ENCODE data around the gene MCRIP2. TPM values are rescaled to one million over a fixed set of nuclear protein-coding genes. Genes with fewer than 3 reads are reported as not detected.

MCRIP2 gene
- total RNA-seq, 1 donor from 2014 or later, result 20.9 TPM

GRCh38 chr16:621526-622105 lies 20.0 kb upstream of the MCRIP2 start:
- Mint-ChIP-seq H3K4me3 (ENCODE audit: unreplicated experiment) (no peak overlapping the region), H3K27ac (ENCODE audit: unreplicated experiment) (peak overlapping the region; percentile 34), H3K4me1 (ENCODE audit: low read depth, unreplicated experiment) (peaks cover 1% of the 10 kb centered on the region), H3K9me3 (ENCODE audit: unreplicated experiment) (no peaks in the 10 kb centered on the region), H3K27me3 (ENCODE audit: low read depth, unreplicated experiment) (no peaks in the 10 kb centered on the region), H3K36me3 (ENCODE audit: low read depth, unreplicated experiment) (peaks cover 3% of the 10 kb centered on the region)
- peaks cover 27% of the 10 kb centered on the region for H4K20me1 ChIP-seq (ENCODE audit: insufficient read depth, low read length)
- H2AFZ ChIP-seq (ENCODE audit: low read depth, low read length), result no peak overlapping the region
- peaks cover 2% of the 10 kb centered on the region for H3K79me2 ChIP-seq (ENCODE audit: insufficient read depth, low read length)
- DNase-seq (ENCODE audit: low read depth), result no peak
- H3K36me3 ChIP-seq (ENCODE audit: insufficient read depth, low read length), result no peaks in the 10 kb centered on the region
- FAIRE-seq, result no peak
- H3K9ac ChIP-seq (ENCODE audit: low read length), result no peak overlapping the region
- peak overlapping the region; percentile 14 for H3K4me3 ChIP-seq (ENCODE audit: insufficient read depth, low read depth, low read length)
- peak overlapping the region; percentile 79 for H3K4me2 ChIP-seq (ENCODE audit: low read length)
- no peak for TF ChIP-seq EZH2 (IDR thresholded peaks at IDR 0.05; ENCODE audit: insufficient read depth, low read length)
- no peak for TF ChIP-seq CTCF (IDR thresholded peaks at IDR 0.05; ENCODE audit: insufficient read depth, low read depth, low read length)
- H3K27me3 ChIP-seq (ENCODE audit: insufficient read depth, low read length), result no peaks in the 10 kb centered on the region
- H3K27ac ChIP-seq (ENCODE audit: low read depth, low read length), result no peak overlapping the region
- H3K4me1 ChIP-seq (ENCODE audit: insufficient read depth, low read length), result peaks cover 20% of the 10 kb centered on the region
- no peaks in the 10 kb centered on the region for H3K9me3 ChIP-seq (ENCODE audit: insufficient read depth, low read depth, low read length)

- Histone ChIP-seq H3K4me2 (ENCODE audit: low read length) (peak overlapping the region; percentile 79), H4K20me1 (ENCODE audit: insufficient read depth, low read length) (peaks cover 26% of the 10 kb centered on the region), H3K4me1 (ENCODE audit: insufficient read depth, low read length) (peaks cover 29% of the 10 kb centered on the region), H3K36me3 (ENCODE audit: insufficient read depth, low read length) (no peaks in the 10 kb centered on the region), H2AFZ (ENCODE audit: low read depth, low read length) (no peak overlapping the region), H3K4me3 (ENCODE audit: insufficient read depth, low read depth, low read length) (no peak overlapping the region), H3K79me2 (ENCODE audit: insufficient read depth, low read length) (peaks cover 2% of the 10 kb centered on the region), H3K27me3 (ENCODE audit: insufficient read depth, low read length) (no peaks in the 10 kb centered on the region), H3K9ac (ENCODE audit: low read length) (peak overlapping the region; percentile 17), H3K27ac (ENCODE audit: low read depth, low read length) (peak overlapping the region; percentile 51), H3K9me3 (ENCODE audit: insufficient read depth, low read depth, low read length) (no peaks in the 10 kb centered on the region)
- Mint-ChIP-seq H3K9me3 (ENCODE audit: unreplicated experiment) (no peaks in the 10 kb centered on the region), H3K36me3 (ENCODE audit: low read depth, unreplicated experiment) (peaks cover 9% of the 10 kb centered on the region), H3K27me3 (ENCODE audit: low read depth, unreplicated experiment) (no peaks in the 10 kb centered on the region), H3K4me3 (ENCODE audit: unreplicated experiment) (no peak overlapping the region), H3K27ac (ENCODE audit: unreplicated experiment) (no peak overlapping the region), H3K4me1 (ENCODE audit: low read depth, unreplicated experiment) (peaks cover 4% of the 10 kb centered on the region)
- FAIRE-seq (no peak), DNase-seq (ENCODE audit: low read depth) (no peak)
- TF ChIP-seq EZH2 (IDR thresholded peaks at IDR 0.05; ENCODE audit: insufficient read depth, low read length) (no peak), CTCF (IDR thresholded peaks at IDR 0.05; ENCODE audit: insufficient read depth, low read depth, low read length) (no peak)
These were observed 18.7 kb upstream of the MCRIP2 start for GRCh38 chr16:622920-623280.

GRCh38 chr16:624526-625070 lies 17.0 kb upstream of the MCRIP2 start:
- Histone ChIP-seq H3K9me3 (ENCODE audit: insufficient read depth, low read depth, low read length) (no peaks in the 10 kb centered on the region), H3K4me2 (ENCODE audit: low read length) (no peak overlapping the region), H3K27me3 (ENCODE audit: insufficient read depth, low read length) (no peaks in the 10 kb centered on the region), H2AFZ (ENCODE audit: low read depth, low read length) (no peak overlapping the region), H4K20me1 (ENCODE audit: insufficient read depth, low read length) (peaks cover 26% of the 10 kb centered on the region), H3K27ac (ENCODE audit: low read depth, low read length) (no peak overlapping the region), H3K79me2 (ENCODE audit: insufficient read depth, low read length) (peaks cover 2% of the 10 kb centered on the region), H3K36me3 (ENCODE audit: insufficient read depth, low read length) (no peaks in the 10 kb centered on the region), H3K9ac (ENCODE audit: low read length) (no peak overlapping the region), H3K4me1 (ENCODE audit: insufficient read depth, low read length) (peaks cover 29% of the 10 kb centered on the region), H3K4me3 (ENCODE audit: insufficient read depth, low read depth, low read length) (no peak overlapping the region)
- no peaks in the 10 kb centered on the region for H3K27me3 Mint-ChIP-seq (ENCODE audit: low read depth, unreplicated experiment)
- H3K27ac Mint-ChIP-seq (ENCODE audit: unreplicated experiment), result no peak overlapping the region
- TF ChIP-seq CTCF (IDR thresholded peaks at IDR 0.05; ENCODE audit: insufficient read depth, low read depth, low read length), result no peak
- TF ChIP-seq EZH2 (IDR thresholded peaks at IDR 0.05; ENCODE audit: insufficient read depth, low read length), result no peak
- H3K9me3 Mint-ChIP-seq (ENCODE audit: unreplicated experiment), result no peaks in the 10 kb centered on the region
- DNase-seq (ENCODE audit: low read depth), result no peak
- FAIRE-seq, result no peak
- H3K4me3 Mint-ChIP-seq (ENCODE audit: unreplicated experiment), result no peak overlapping the region
- peaks cover 7% of the 10 kb centered on the region for H3K36me3 Mint-ChIP-seq (ENCODE audit: low read depth, unreplicated experiment)
- H3K4me1 Mint-ChIP-seq (ENCODE audit: low read depth, unreplicated experiment), result peaks cover 4% of the 10 kb centered on the region

All from astrocyte (in vitro differentiated cells and primary cell).